Stimulated activated effector memory CD8-positive, alpha-beta T cell treated with anti-CD3 and anti-CD28 coated beads, Interleukin-12 subunit alpha, Interleukin-12 subunit beta, amount 100 ng/mL, for 72 hours (primary cell): ENCODE data around the gene ISY1.
"Not testable (repeated sequence)": the region's sequence is repeated elsewhere in the genome, so short reads cannot be mapped to it uniquely, and the experiment has no call there.

Source experiments
- ATAC-seq: fragments of 150-1000 bp; cut with Tn5 transposase; 2 replicates; pipeline ENCODE4 v1.10.0; 2021
- DNase-seq, 2 donors: peaks; one replicate each; pipeline ENCODE4 v3.0.0; 2021 to 2022; ENCODE audit warnings: low spot score in 2 of 2
- H3K27ac Mint-ChIP-seq: one replicate; pipeline ENCODE4 v1.8.0; 2022; ENCODE audit warnings: mild to moderate bottlenecking, mixed read lengths
- H3K36me3 Mint-ChIP-seq: one replicate; pipeline ENCODE4 v1.8.0; 2022; ENCODE audit warnings: mild to moderate bottlenecking, mixed read lengths
- H3K4me1 Mint-ChIP-seq: one replicate; pipeline ENCODE4 v1.8.0; 2022; ENCODE audit warnings: mixed read lengths
- H3K4me3 Mint-ChIP-seq: one replicate; pipeline ENCODE4 v1.8.0; 2022; ENCODE audit warnings: mild to moderate bottlenecking, mixed read lengths
- H3K9me3 Mint-ChIP-seq: one replicate; pipeline ENCODE4 v1.8.0; 2022; ENCODE audit warnings: mixed read lengths

ISY1 gene

DNA sequence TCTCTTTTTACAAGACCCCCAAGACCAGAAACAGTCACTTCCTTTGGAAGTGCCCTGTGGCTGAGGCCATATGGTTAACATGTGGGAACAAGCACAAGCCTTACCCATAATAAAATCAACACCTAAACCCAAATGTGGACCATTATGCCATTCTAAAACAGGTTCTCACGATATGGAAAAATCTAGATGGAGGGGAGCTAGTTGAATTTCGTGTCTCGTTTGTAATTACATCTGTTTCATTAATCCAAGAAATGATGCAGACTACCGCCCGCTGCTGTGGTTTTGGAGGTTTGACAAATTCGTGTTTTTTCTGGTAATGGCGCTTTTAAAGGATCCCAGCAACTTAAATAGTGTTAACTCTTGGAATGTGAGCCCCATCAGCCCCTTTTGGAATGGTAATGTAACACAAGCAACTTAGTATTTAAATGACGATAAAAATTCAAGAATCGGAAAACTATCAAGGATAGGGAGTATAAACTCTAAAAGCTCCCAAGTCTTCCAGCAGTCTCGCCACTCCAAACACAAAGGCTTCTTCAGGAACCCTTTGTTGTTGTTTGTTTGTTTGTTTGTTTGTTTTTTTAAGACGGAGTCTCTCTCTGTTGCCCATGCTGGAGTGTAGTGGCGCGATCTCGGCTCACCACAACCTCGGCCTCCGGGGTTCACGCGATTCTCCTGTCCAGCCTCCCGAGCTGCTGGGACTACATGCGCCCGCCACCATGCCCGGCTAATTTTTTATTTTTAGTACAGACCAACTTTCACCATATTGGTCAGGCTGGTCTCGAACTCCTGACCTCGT, 21.7 kb upstream of the ISY1 start:
- Mint-ChIP-seq H3K27ac (peak overlapping the region; percentile 99), H3K36me3 (peaks cover 70% of the 10 kb centered on the region), H3K4me1 (peaks cover 35% of the 10 kb centered on the region), H3K4me3 (peak overlapping the region; percentile 88), H3K9me3 (no peaks in the 10 kb centered on the region)
- no peak for DNase-seq
- ATAC-seq = peak; percentile 1

DNA sequence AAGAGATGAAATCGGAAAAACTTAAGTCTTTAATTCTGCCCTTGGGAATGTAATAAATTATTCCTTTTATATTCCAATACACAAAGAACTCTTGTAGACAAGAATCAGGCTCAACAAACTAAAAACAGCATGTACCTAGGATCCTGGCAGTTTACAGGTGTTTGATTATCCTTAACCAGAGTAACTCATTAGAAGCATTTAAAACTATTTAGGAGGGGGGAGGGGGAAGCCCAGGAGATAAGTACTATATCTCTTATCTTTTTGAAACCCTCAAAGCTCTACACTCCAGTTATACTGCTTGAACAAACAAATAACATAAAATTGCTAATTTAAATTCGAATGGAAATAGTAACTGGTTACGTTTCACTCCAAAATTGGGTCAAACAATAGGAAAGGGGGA, 21.0 kb upstream of the ISY1 start:
- peak overlapping the region; percentile 99 for H3K27ac Mint-ChIP-seq

GRCh38 chr3:129180461-129180860, 19.6 kb upstream of the ISY1 start:
- peak overlapping the region; percentile 99 for H3K27ac Mint-ChIP-seq
- H3K9me3 Mint-ChIP-seq = no peaks in the 10 kb centered on the region
- peak overlapping the region; percentile 88 for H3K4me3 Mint-ChIP-seq
- ATAC-seq = no peak
- no peak for DNase-seq
- H3K36me3 Mint-ChIP-seq = peaks cover 92% of the 10 kb centered on the region
- peaks cover 55% of the 10 kb centered on the region for H3K4me1 Mint-ChIP-seq

More for the DNA sequence above, 21.0 kb upstream of the ISY1 start:
- H3K4me1 Mint-ChIP-seq = peaks cover 42% of the 10 kb centered on the region
- DNase-seq (no peak), ATAC-seq (no peak)
- peaks cover 78% of the 10 kb centered on the region for H3K36me3 Mint-ChIP-seq
- H3K4me3 Mint-ChIP-seq = peak overlapping the region; percentile 88
- no peaks in the 10 kb centered on the region for H3K9me3 Mint-ChIP-seq

- no peaks in the 10 kb centered on the region for H3K9me3 Mint-ChIP-seq
- H3K4me3 Mint-ChIP-seq = peak overlapping the region; percentile 23
- H3K36me3 Mint-ChIP-seq = peaks cover 100% of the 10 kb centered on the region
- ATAC-seq (no peak), DNase-seq (no peak)
- peaks cover 70% of the 10 kb centered on the region for H3K4me1 Mint-ChIP-seq
- peak overlapping the region; percentile 7 for H3K27ac Mint-ChIP-seq
Measured at GRCh38 chr3:129176051-129176450, 15.2 kb upstream of the ISY1 start.

GRCh38 chr3:129173725-129174124, 12.9 kb upstream of the ISY1 start:
- no peaks in the 10 kb centered on the region for H3K9me3 Mint-ChIP-seq
- H3K27ac Mint-ChIP-seq = peak overlapping the region; percentile 58
- H3K36me3 Mint-ChIP-seq = peaks cover 100% of the 10 kb centered on the region
- no peak for ATAC-seq
- DNase-seq = no peak
- peak overlapping the region; percentile 17 for H3K4me3 Mint-ChIP-seq
- peaks cover 54% of the 10 kb centered on the region for H3K4me1 Mint-ChIP-seq

DNA sequence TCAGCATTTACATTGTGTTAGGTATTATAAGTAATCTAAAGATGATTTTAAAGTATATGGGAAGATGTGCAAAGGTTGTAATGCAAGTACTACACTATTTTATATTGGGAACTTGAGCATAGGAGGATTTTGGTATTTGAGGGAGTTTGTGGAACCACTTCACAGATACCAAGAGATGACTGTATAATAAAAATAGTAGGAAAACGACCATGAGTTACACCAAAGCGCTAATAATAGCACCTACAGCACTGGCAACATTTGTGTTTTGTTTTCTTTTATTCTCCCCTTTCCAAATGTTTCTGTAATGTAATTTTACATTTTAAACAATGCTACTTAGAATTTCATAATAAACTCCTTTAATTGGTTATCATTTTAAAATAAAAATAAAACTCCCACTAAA, 12.3 kb upstream of the ISY1 start:
- H3K4me3 Mint-ChIP-seq = no peak overlapping the region
- H3K36me3 Mint-ChIP-seq = peaks cover 100% of the 10 kb centered on the region
- H3K9me3 Mint-ChIP-seq = no peaks in the 10 kb centered on the region
- ATAC-seq (no peak), DNase-seq (no peak)
- H3K4me1 Mint-ChIP-seq = peaks cover 50% of the 10 kb centered on the region
- H3K27ac Mint-ChIP-seq = no peak overlapping the region

- Mint-ChIP-seq H3K36me3 (peaks cover 97% of the 10 kb centered on the region), H3K4me3 (no peak overlapping the region), H3K27ac (no peak overlapping the region), H3K4me1 (peaks cover 24% of the 10 kb centered on the region), H3K9me3 (no peaks in the 10 kb centered on the region)
- ATAC-seq = no peak
- DNase-seq = no peak
Measured at GRCh38 chr3:129166579-129167332, 5.9 kb upstream of the ISY1 start.

- H3K36me3 Mint-ChIP-seq = peaks cover 97% of the 10 kb centered on the region
- DNase-seq, ATAC-seq, H3K27ac Mint-ChIP-seq, H3K4me3 Mint-ChIP-seq, H3K9me3 Mint-ChIP-seq: not testable (repeated sequence)
- H3K4me1 Mint-ChIP-seq = peaks cover 26% of the 10 kb centered on the region
Measured at GRCh38 chr3:129165594-129165993, 4.7 kb upstream of the ISY1 start.

DNA sequence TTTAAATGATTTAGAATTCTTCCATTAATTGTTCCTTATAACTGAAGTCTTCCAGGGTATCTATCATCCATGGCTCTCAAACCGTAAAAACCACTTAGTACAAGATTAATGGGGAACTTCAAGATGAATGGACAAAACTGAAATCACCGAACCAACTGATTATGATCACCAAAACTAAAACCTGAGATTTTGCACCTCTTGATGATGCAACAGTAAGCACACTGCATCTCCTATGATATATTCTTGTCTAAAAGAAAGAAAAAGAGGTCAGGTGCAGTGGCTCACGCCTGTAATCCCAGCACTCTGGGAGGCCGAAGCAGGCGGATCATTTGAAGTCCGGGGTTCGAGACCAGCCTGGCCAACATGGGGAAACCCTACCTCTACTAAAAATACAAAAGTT, 3.6 kb upstream of the ISY1 start:
- H3K4me3 Mint-ChIP-seq = no peak overlapping the region
- H3K4me1 Mint-ChIP-seq = peaks cover 37% of the 10 kb centered on the region
- no peak overlapping the region for H3K27ac Mint-ChIP-seq
- ATAC-seq (no peak), DNase-seq (no peak)
- no peaks in the 10 kb centered on the region for H3K9me3 Mint-ChIP-seq
- peaks cover 96% of the 10 kb centered on the region for H3K36me3 Mint-ChIP-seq

DNA sequence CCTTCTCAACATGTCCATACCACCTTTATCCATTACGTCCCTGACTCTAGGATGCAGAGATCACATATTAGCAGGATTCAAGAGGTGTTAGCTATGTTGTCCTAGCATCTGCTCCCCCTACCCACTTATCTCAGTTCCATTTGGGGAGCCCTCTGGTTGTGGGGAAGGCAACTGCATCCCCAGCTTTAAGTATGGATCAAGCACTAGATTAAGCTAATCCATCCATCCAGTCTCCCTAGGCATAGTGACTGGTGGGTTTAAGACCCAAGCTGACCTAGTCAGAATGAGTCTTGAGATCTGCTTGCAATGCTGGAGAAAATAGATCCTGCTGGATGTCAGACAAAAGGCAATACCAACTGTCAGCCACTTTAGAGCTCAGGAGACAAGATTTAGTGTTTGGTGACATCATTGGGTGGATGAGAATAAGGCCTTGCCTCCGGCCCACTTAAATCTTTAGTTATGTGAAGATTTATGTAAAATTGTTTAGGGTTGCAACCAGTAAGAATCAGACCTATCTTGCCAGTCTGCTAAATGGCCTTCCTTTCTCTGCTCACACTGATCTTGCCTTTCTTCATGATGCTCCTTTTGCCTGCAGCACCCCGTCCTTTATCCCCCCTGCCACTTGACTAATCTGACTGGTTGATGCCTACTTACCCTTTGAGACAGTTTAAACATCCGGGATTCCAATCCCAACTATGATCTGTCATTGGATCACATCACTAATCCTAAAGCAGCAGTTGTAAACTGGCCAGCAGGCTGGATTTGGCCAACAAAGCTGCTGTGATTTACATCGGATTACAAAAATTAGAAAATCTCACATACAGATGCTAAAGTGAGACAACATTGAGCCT, 2.1 kb upstream of the ISY1 start:
- no peak for DNase-seq
- Mint-ChIP-seq H3K27ac (peak overlapping the region; percentile 99), H3K4me1 (peaks cover 43% of the 10 kb centered on the region), H3K9me3 (no peaks in the 10 kb centered on the region), H3K36me3 (peaks cover 96% of the 10 kb centered on the region), H3K4me3 (peak overlapping the region; percentile 95)
- no peak for ATAC-seq

GRCh38 chr3:129161860-129162271, 1.0 kb upstream of the ISY1 start:
- Mint-ChIP-seq H3K36me3 (peaks cover 96% of the 10 kb centered on the region), H3K4me1 (peaks cover 43% of the 10 kb centered on the region), H3K27ac (peak overlapping the region; percentile 99), H3K9me3 (no peaks in the 10 kb centered on the region), H3K4me3 (peak overlapping the region; percentile 95)
- DNase-seq (peak in 1 of 2 donors; percentile 75), ATAC-seq (no peak)

DNA sequence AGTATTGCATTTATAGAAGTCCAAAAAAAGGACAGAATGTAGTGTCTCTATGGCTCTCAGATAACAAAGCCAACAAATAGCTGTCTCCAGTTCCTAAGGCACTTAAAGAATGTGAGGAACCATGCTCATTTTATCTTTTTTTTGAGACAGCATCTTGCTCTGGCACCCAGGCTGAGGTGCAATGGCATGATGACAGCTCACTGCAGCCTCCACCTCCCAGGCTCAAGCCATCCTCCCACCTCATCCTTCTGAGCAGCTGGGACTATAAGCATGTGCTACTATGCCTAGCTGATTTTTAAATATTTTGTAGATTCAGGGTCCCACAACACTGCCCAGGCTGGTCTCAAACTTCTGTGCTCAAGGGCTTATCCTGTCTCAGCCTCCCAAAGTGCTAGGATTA, 16.1 kb downstream of the ISY1 start:
- Mint-ChIP-seq H3K4me3 (no peak overlapping the region), H3K36me3 (peaks cover 93% of the 10 kb centered on the region), H3K9me3 (no peaks in the 10 kb centered on the region), H3K27ac (no peak overlapping the region), H3K4me1 (no peaks in the 10 kb centered on the region)
- DNase-seq (no peak), ATAC-seq (no peak)

DNA sequence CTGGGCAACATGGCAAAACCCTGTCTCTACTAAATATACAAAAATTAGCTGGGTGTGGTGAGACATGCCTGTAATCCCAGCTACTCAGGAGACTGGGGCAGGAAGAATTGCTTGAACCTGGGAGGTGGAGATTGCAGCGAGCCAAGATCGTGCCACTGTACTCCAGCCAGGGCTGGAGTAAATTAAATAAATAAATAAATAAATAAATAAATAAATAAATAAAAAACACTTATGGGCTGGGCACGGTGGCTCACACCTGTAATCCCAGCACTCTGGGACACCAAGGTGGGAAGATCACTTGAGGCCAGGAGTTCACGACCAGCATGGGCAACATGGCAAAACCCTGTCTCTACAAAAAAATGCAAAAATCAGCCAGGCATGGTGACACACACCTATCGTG, 19.9 kb downstream of the ISY1 start:
- H3K27ac Mint-ChIP-seq, ATAC-seq, H3K4me3 Mint-ChIP-seq, H3K9me3 Mint-ChIP-seq, DNase-seq, H3K4me1 Mint-ChIP-seq: not testable (repeated sequence)
- H3K36me3 Mint-ChIP-seq = peaks cover 97% of the 10 kb centered on the region

GRCh38 chr3:129139911-129140310, 21.0 kb downstream of the ISY1 start:
- H3K36me3 Mint-ChIP-seq = peaks cover 97% of the 10 kb centered on the region
- no peak overlapping the region for H3K27ac Mint-ChIP-seq
- H3K9me3 Mint-ChIP-seq = no peaks in the 10 kb centered on the region
- DNase-seq (no peak), ATAC-seq (no peak)
- no peak overlapping the region for H3K4me3 Mint-ChIP-seq
- no peaks in the 10 kb centered on the region for H3K4me1 Mint-ChIP-seq

DNA sequence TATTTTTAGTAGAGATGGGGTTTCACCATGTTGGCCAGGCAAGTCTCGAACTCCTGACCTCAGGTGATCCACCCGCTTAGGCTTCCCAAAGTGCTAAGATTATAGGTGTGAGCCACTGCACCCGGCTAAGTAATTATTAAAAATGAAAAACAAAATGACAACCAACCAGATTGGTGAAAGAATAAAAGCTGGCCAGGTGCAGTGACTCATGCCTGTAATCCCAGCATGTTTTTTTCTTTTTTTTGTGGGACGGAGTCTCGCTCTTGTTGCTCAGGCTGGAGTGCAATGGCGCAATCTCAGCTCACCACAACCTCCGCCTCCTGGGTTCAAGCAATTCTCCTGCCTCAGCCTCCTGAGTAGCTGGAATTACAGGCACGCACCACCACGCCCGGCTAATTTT, 24.6 kb downstream of the ISY1 start:
- not testable (repeated sequence) for ATAC-seq, H3K9me3 Mint-ChIP-seq, H3K27ac Mint-ChIP-seq, DNase-seq, H3K4me3 Mint-ChIP-seq
- Mint-ChIP-seq H3K36me3 (peaks cover 98% of the 10 kb centered on the region), H3K4me1 (peaks cover 15% of the 10 kb centered on the region)
